Cardiac muscle cell (in vitro differentiated cells and primary cell): Measurements from ENCODE around the gene SLC22A13. TPM values are rescaled to one million over a fixed set of nuclear protein-coding genes. Genes with fewer than 3 reads are reported as not detected.
"Not testable (repeated sequence)": the region's sequence is repeated elsewhere in the genome, so short reads cannot be mapped to it uniquely, and the experiment has no call there.

Experiments
- DNase-seq, 2 donors: peaks; one replicate each; pipeline versions ENCODE4 v3.0.0 to v3.0.0-alpha.2; 2010 to 2017; ENCODE audit warnings: low read depth in 1 of 2, low spot score in 1 of 2
- H3K27ac ChIP-seq: fragments of 200-600 bp; sonication (generic); 2 replicates; pipeline ENCODE4 v1.5.1; 2016
- H3K27me3 ChIP-seq: fragments of 200-600 bp; sonication (generic); 2 replicates; pipeline ENCODE4 v1.6.0; 2016; ENCODE audit warnings: control low read depth
- H3K36me3 ChIP-seq: fragments of 200-600 bp; sonication (generic); 2 replicates; pipeline ENCODE4 v1.5.1; 2016; ENCODE audit warnings: control low read depth
- H3K4me1 ChIP-seq: fragments of 200-600 bp; sonication (generic); 2 replicates; pipeline ENCODE4 v1.8.1; 2017; ENCODE audit warnings: low read depth, mild to moderate bottlenecking, mixed run types
- H3K4me3 ChIP-seq: fragments of 200-600 bp; sonication (generic); 2 replicates; pipeline ENCODE4 v1.5.1; 2016; ENCODE audit warnings: mild to moderate bottlenecking
- H3K9me3 ChIP-seq: fragments of 200-600 bp; sonication (generic); 2 replicates; pipeline ENCODE4 v1.5.1; 2017; ENCODE audit warnings: low read depth, mild to moderate bottlenecking, control low read depth
- CTCF ChIP-seq: IDR thresholded peaks from 2 replicates; pipeline ENCODE4 v1.5.1; 2012; ENCODE audit warnings: low read depth, mild to moderate bottlenecking, low read length
- polyA plus RNA-seq: library from polyadenylated mRNA; unstranded; fragments of >200 nt; fragmentation: Nextera tagmentation; extraction: Ambion mirVana; gene quantifications from 2 replicates; pipeline ENCODE4 v1.2.1, GENCODE V29; 2016
- total RNA-seq: library from RNA; depleted of rRNA; stranded (reverse); fragments of >200 nt; gene quantifications from 2 replicates; pipeline ENCODE4 v1.2.3, GENCODE V29; 2016

SLC22A13 gene
- total and polyA plus RNA-seq, 2 experiments from 2014 or later = 0.37 to 0.39 TPM

GRCh38 chr3:38318766-38319671 lies 53.4 kb downstream of the SLC22A13 start:
- Histone ChIP-seq H3K4me1 (no peaks in the 10 kb centered on the region), H3K36me3 (no peaks in the 10 kb centered on the region), H3K27ac (no peak overlapping the region), H3K9me3 (no peaks in the 10 kb centered on the region), H3K27me3 (no peaks in the 10 kb centered on the region), H3K4me3 (no peak overlapping the region)
- TF ChIP-seq CTCF = no peak
- no peak for DNase-seq

DNA sequence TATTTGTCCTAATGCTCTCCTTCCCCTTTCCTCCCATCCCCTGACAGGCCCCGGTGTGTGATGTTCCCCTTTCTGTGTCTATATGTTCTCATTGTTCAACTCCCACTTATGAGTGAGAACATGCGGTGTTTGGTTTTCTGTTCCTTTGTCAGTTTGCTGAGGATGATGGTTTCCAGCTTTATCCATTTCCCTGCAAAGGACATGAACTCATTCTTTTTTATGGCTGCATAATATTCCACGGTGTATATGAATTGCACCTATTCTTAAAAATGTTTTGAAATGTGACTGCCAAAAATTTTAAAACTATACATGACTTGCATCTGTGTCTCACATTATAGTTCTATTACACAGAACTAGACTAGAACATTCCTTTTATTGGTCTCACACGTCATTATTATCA lies 55.0 kb downstream of the SLC22A13 start:
- H3K36me3 ChIP-seq, DNase-seq, H3K27ac ChIP-seq, H3K4me1 ChIP-seq, H3K27me3 ChIP-seq, H3K9me3 ChIP-seq, H3K4me3 ChIP-seq: not testable (repeated sequence)

DNA sequence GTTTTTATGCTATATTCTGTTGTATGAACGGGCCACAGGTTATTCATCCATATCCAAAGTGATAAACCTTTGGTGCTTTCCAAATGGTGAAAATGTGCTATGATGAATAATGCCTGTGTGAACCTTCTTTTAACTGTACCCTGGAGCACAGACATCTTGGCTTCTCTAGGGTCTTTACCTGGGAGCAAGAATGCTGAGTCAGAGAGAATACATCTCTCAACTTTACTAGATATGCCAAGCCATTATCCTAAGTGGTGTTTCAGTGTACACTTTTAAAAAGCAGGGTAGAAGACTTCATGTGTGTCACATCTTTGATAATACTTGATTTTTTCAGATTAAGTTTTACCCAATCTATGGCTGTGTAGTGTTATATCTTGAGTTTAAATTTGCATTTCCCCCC lies 57.4 kb downstream of the SLC22A13 start:
- Histone ChIP-seq H3K27me3 (no peaks in the 10 kb centered on the region), H3K9me3 (no peaks in the 10 kb centered on the region), H3K4me1 (no peaks in the 10 kb centered on the region), H3K27ac (no peak overlapping the region), H3K4me3 (no peak overlapping the region), H3K36me3 (no peaks in the 10 kb centered on the region)
- no peak for TF ChIP-seq CTCF
- no peak for DNase-seq

DNA sequence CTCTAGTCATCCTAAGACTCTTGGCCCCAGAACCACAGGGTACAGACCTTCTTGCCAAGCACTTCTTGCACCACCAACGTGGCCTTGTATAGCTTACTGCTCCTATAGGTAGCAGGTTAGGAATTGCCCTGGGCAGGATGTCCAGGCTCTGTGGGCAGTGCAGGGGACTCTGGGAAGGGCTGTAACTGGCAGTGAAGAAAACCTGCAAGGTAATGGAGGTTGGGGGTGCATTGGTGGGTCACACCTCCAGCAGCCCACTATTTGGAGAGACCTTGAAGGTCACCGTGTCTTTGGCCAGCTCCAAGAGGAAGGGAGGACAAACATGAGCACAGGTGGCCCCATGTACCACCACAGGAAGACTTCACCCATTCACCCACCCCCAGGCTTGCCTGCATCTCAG lies 59.6 kb downstream of the SLC22A13 start:
- DNase-seq = no peak
- H3K27me3 ChIP-seq = no peaks in the 10 kb centered on the region
- H3K27ac ChIP-seq = no peak overlapping the region
- H3K4me3 ChIP-seq = no peak overlapping the region
- H3K36me3 ChIP-seq = no peaks in the 10 kb centered on the region
- no peaks in the 10 kb centered on the region for H3K9me3 ChIP-seq
- no peaks in the 10 kb centered on the region for H3K4me1 ChIP-seq
- no peak for TF ChIP-seq CTCF

DNA sequence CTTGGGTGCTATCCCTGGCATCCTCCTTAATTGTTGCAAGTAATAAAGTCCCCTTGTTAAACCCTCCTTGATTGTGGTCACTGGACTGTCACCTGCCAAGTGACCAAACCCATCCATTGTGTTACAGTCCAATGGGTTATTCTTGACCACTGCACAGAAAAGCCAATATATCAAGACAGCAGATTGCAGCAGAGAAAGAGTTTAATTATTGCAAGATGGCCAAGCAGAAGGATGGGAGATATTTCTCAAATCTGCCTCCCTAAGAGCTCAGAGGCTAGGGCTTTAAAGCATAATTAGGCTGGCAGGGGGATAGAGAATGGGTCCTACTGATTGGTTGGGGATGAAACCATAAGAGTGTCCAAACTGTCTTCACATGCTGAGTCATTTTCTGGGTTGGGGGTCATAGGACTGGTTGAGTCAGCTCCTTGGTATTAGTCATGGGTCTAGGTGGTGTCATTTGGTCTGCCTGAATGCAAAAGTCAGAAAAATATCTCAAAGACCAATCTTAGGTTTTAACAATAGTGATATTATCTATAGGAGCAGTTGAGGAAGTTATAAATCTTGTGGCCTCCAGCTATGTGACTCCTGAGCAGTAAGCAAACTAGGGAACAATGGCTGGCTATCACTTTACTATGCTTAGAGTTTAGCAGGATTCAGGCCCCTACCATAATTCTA lies 61.9 kb downstream of the SLC22A13 start:
- DNase-seq = peak in 1 of 2 donors; percentile 46
- no peak for TF ChIP-seq CTCF
- no peak overlapping the region for H3K4me3 ChIP-seq
- no peaks in the 10 kb centered on the region for H3K36me3 ChIP-seq
- H3K4me1 ChIP-seq = no peaks in the 10 kb centered on the region
- H3K27me3 ChIP-seq = no peaks in the 10 kb centered on the region
- H3K27ac ChIP-seq = no peak overlapping the region
- H3K9me3 ChIP-seq = no peaks in the 10 kb centered on the region

Other genes starting within 250 kb of the SLC22A13 start
- 28.2 and 29.1 TPM in 2 replicates for gene PLCD1, start 236.2 kb upstream of the SLC22A13 start, total RNA-seq
- gene PLCD1, start 236.2 kb upstream of the SLC22A13 start, polyA plus RNA-seq = 21.0 and 26.4 TPM in 2 replicates
- gene DLEC1, start 226.6 kb upstream of the SLC22A13 start, total RNA-seq = 0.11 and 0.15 TPM in 2 replicates
- gene DLEC1, start 226.6 kb upstream of the SLC22A13 start, polyA plus RNA-seq = 0.57 TPM in 1 of 2 replicates, not detected in the other
- 62.8 and 63.1 TPM in 2 replicates for gene ACAA1, start 128.7 kb upstream of the SLC22A13 start, total RNA-seq
- gene ACAA1, start 128.7 kb upstream of the SLC22A13 start, polyA plus RNA-seq = 87.9 and 104 TPM in 2 replicates
- 2.1 and 2.5 TPM in 2 replicates for gene MYD88, start 127.2 kb upstream of the SLC22A13 start, total RNA-seq
- gene MYD88, start 127.2 kb upstream of the SLC22A13 start, polyA plus RNA-seq = 7.2 and 7.7 TPM in 2 replicates
- gene OXSR1, start 100.3 kb upstream of the SLC22A13 start, total RNA-seq = 24.4 and 34.1 TPM in 2 replicates
- gene OXSR1, start 100.3 kb upstream of the SLC22A13 start, polyA plus RNA-seq = 20.6 and 24.2 TPM in 2 replicates
- 0.07 and 0.12 TPM in 2 replicates for gene SLC22A14, start 16.5 kb downstream of the SLC22A13 start, total RNA-seq
- gene SLC22A14, start 16.5 kb downstream of the SLC22A13 start, polyA plus RNA-seq = 0.43 TPM in 1 of 2 replicates, not detected in the other
- 0.36 and 1.3 TPM in 2 replicates for gene XYLB, start 81.0 kb downstream of the SLC22A13 start, total RNA-seq
- 0.56 and 0.97 TPM in 2 replicates for gene XYLB, start 81.0 kb downstream of the SLC22A13 start, polyA plus RNA-seq
- gene ACVR2B, start 188.1 kb downstream of the SLC22A13 start, total RNA-seq = 34.8 and 70.4 TPM in 2 replicates
- 28.6 and 32.8 TPM in 2 replicates for gene ACVR2B, start 188.1 kb downstream of the SLC22A13 start, polyA plus RNA-seq
- 4.3 and 5.0 TPM in 2 replicates for gene EXOG, start 230.5 kb downstream of the SLC22A13 start, total RNA-seq
- gene EXOG, start 230.5 kb downstream of the SLC22A13 start, polyA plus RNA-seq = 7.0 and 9.1 TPM in 2 replicates